ENCODE data around the gene AGAP9.
"Not testable (repeated sequence)": the region's sequence is repeated elsewhere in the genome, so short reads cannot be mapped to it uniquely, and the experiment has no call there.

The AGAP9 gene
- total RNA-seq: 4.3 to 7.9 (median 5.4) reads per million in 3 donors

DNA sequence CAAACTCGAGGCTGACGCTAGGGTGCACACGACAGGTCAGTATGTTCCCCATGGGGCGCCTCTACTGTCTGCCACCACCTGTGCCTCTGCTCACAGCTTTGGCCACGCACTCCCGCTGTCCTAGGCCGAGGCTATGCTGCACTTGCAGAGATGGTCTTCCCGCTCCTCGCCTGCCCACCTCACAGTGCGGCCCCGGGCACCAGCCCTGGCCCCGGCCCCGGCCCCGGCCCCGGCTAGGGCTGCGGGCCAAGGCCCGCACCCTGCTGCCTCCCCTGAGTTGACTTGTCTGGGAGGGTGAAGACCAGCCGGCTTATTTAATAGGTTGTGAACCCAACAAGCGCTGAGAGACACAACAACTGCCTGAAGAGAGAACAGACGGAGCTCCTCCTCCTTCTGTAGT lies at the start of gene AGAP9:
Gene AGAP9, minus strand, starts transcription at position 164 of the 400 bp plus-strand sequence. Its CDS starts 112 bp downstream, at position 52.
- not testable (repeated sequence) for H3K9me3 ChIP-seq (ENCODE audit: control insufficient read depth, low read length); DNase-seq; H3K27me3 ChIP-seq (replicated peaks; ENCODE audit: control insufficient read depth, insufficient read depth, low read length, poor library complexity, severe bottlenecking); H3K4me3 ChIP-seq (ENCODE audit: insufficient read depth, low read depth, low read length, poor library complexity, severe bottlenecking); H3K4me1 ChIP-seq (ENCODE audit: control insufficient read depth, insufficient read depth, low read length, poor library complexity, severe bottlenecking); H3K27ac ChIP-seq (ENCODE audit: insufficient read depth, low read length, poor library complexity, severe bottlenecking); H3K36me3 ChIP-seq (ENCODE audit: control insufficient read depth, insufficient read depth, low read length)

DNA sequence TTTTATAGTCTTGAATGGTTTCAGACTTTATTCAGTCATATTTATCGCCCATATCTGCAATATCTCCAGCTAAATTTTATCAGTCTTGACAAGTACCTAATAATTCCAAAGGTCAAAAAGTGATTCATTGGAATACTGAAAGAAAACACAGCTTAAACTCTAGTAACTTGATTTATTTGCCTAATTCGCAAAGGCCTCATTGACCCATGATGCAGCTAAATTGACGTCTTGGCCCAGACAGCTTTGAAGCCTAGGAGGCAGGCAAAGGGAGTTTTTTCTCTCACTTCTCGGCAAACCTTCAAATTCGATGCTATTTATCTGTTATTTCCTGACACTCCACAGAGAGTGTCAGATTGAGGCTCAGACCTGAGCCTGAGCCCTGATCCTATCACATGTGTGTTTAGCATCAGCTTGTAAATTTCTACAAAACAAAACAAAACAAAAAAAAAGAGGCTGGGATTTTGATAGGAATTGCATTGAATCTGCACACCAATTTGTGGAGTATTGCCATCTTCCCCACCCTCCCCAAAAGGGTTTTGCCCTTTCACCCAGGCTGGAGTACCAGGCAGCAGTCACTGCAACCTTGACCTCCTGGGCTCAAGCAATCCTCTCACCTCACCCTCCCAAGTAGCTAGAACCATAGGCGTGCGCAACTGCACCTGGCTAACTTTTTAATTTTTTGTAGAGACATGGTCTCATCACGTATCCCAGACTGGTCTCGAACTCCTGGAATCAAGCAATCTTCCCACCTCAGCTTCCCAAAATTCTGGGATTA lies 47.9 kb upstream of the AGAP9 start:
- H3K27ac ChIP-seq (ENCODE audit: insufficient read depth, low read length, poor library complexity, severe bottlenecking); H3K27me3 ChIP-seq (replicated peaks; ENCODE audit: control insufficient read depth, insufficient read depth, low read length, poor library complexity, severe bottlenecking); H3K36me3 ChIP-seq (ENCODE audit: control insufficient read depth, insufficient read depth, low read length); H3K9me3 ChIP-seq (ENCODE audit: control insufficient read depth, low read length); DNase-seq; H3K4me3 ChIP-seq (ENCODE audit: insufficient read depth, low read depth, low read length, poor library complexity, severe bottlenecking); H3K4me1 ChIP-seq (ENCODE audit: control insufficient read depth, insufficient read depth, low read length, poor library complexity, severe bottlenecking): not testable (repeated sequence)

DNA sequence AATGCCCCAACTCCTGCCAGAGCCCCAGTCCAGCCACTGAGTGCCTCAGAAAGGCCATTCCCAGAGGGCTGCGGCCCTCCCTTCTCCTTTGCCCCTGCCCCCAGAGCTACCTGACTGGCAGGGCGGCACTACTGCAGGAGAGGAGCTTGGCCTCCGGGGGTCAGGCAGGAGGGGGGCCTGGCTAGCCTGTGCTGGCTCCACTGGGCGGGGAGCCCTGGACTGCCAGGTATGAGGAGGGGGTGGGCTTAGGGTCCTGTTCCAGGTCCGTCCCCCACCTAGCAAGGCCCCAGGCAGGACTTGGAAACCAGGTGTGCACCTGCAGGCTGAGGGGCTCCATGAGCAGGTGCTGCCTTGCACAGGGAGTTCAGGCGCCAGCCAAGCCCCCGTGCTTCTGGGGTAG lies 43.3 kb upstream of the AGAP9 start:
- not testable (repeated sequence) for H3K9me3 ChIP-seq (ENCODE audit: control insufficient read depth, low read length); H3K27ac ChIP-seq (ENCODE audit: insufficient read depth, low read length, poor library complexity, severe bottlenecking); DNase-seq; H3K4me1 ChIP-seq (ENCODE audit: control insufficient read depth, insufficient read depth, low read length, poor library complexity, severe bottlenecking); H3K27me3 ChIP-seq (replicated peaks; ENCODE audit: control insufficient read depth, insufficient read depth, low read length, poor library complexity, severe bottlenecking); H3K4me3 ChIP-seq (ENCODE audit: insufficient read depth, low read depth, low read length, poor library complexity, severe bottlenecking); H3K36me3 ChIP-seq (ENCODE audit: control insufficient read depth, insufficient read depth, low read length)

DNA sequence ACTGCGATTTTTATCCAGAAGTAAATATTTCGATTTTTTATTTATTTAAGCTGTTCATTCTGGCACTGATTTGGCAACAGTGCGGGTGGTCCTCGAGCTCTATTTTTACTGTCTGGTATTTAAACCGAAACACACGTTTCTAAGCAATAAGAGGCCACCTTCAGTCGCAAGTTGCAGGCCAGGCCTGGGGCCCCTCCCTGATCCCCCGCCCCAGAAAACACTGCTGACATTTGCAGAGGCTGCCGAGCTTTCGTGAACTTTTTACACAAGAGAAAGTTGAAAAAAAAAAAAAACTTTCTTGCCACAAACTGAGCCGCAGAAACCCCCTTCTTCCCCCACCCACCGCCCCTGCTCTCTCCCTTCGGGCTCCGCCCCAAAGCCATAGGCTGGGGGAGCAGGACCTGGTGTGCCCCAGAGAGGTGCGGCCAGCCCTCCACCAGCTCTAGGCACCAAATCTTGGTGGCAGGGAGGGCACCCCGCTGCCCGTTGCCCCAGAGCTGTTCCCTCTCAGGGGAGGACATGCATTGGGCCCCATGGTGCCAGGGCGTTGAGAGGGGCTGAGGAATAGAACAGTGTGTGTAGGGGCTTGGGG lies 42.8 kb upstream of the AGAP9 start:
- DNase-seq; H3K27me3 ChIP-seq (replicated peaks; ENCODE audit: control insufficient read depth, insufficient read depth, low read length, poor library complexity, severe bottlenecking); H3K9me3 ChIP-seq (ENCODE audit: control insufficient read depth, low read length); H3K36me3 ChIP-seq (ENCODE audit: control insufficient read depth, insufficient read depth, low read length); H3K4me1 ChIP-seq (ENCODE audit: control insufficient read depth, insufficient read depth, low read length, poor library complexity, severe bottlenecking); H3K27ac ChIP-seq (ENCODE audit: insufficient read depth, low read length, poor library complexity, severe bottlenecking); H3K4me3 ChIP-seq (ENCODE audit: insufficient read depth, low read depth, low read length, poor library complexity, severe bottlenecking): not testable (repeated sequence)

DNA sequence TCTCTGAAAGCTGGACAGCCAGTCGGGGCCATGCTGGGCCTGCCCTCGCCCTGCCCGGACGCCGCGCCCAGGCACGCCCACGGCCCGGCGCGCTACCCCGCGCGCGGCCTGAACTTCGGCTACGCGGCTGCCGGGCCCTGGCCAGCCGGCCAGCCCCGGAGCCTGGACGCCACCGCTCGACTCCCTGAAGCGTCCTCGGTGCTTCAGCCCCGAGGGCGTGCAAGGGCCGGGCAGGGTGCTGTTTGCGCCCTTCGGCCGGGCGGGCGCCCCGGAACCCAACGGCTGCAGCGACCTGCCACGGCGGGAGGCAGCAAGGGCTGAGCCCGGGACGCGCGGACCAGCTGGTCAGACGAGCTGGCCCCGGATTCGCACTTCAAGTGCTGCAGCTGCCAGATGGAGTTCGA lies 42.1 kb upstream of the AGAP9 start:
- H3K27ac ChIP-seq (ENCODE audit: insufficient read depth, low read length, poor library complexity, severe bottlenecking); H3K27me3 ChIP-seq (replicated peaks; ENCODE audit: control insufficient read depth, insufficient read depth, low read length, poor library complexity, severe bottlenecking); H3K9me3 ChIP-seq (ENCODE audit: control insufficient read depth, low read length); H3K36me3 ChIP-seq (ENCODE audit: control insufficient read depth, insufficient read depth, low read length); H3K4me1 ChIP-seq (ENCODE audit: control insufficient read depth, insufficient read depth, low read length, poor library complexity, severe bottlenecking); H3K4me3 ChIP-seq (ENCODE audit: insufficient read depth, low read depth, low read length, poor library complexity, severe bottlenecking); DNase-seq: not testable (repeated sequence)

DNA sequence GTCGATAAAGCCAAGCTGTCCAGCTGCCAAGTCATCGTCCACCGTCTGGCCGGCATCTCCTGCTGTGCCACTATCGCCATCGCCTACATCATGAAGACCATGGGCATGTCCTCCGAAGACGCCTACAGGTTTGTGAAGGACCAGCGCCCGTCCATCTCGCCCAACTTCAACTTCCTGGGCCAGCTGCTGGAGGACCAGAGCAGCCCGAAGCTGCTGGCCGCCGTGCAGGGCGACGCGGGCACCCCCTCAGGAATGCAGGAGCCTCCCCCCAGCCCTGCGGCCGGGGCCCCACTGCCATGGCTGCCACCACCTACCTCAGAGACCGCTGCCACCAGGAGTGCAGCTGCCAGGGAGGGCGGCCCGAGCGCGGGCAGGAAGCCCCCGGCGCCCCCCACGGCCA lies 41.5 kb upstream of the AGAP9 start:
- not testable (repeated sequence) for H3K4me1 ChIP-seq (ENCODE audit: control insufficient read depth, insufficient read depth, low read length, poor library complexity, severe bottlenecking); H3K27me3 ChIP-seq (replicated peaks; ENCODE audit: control insufficient read depth, insufficient read depth, low read length, poor library complexity, severe bottlenecking); H3K9me3 ChIP-seq (ENCODE audit: control insufficient read depth, low read length); H3K36me3 ChIP-seq (ENCODE audit: control insufficient read depth, insufficient read depth, low read length); DNase-seq; H3K27ac ChIP-seq (ENCODE audit: insufficient read depth, low read length, poor library complexity, severe bottlenecking); H3K4me3 ChIP-seq (ENCODE audit: insufficient read depth, low read depth, low read length, poor library complexity, severe bottlenecking)

DNA sequence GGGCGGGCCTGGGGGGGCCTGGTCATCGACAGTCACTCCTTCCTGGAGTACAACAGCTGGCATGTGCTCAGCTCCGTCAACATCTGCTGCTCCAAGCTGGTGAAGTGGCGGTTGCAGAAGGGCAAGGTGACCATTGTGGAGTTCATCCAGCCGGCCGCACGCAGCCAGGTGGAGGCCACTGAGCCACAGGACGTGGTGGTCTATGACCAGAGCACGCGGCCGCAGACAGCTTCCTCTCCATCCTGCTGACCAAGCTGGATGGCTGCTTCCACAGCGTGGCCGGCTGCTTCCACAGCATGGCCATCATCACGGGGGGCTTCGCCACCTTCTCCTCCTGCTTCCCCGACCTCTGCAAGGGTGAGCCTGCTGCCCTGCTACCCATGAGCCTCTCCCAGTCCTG lies 40.9 kb upstream of the AGAP9 start:
- H3K27me3 ChIP-seq (replicated peaks; ENCODE audit: control insufficient read depth, insufficient read depth, low read length, poor library complexity, severe bottlenecking); DNase-seq; H3K36me3 ChIP-seq (ENCODE audit: control insufficient read depth, insufficient read depth, low read length); H3K9me3 ChIP-seq (ENCODE audit: control insufficient read depth, low read length); H3K4me1 ChIP-seq (ENCODE audit: control insufficient read depth, insufficient read depth, low read length, poor library complexity, severe bottlenecking); H3K4me3 ChIP-seq (ENCODE audit: insufficient read depth, low read depth, low read length, poor library complexity, severe bottlenecking); H3K27ac ChIP-seq (ENCODE audit: insufficient read depth, low read length, poor library complexity, severe bottlenecking): not testable (repeated sequence)

DNA sequence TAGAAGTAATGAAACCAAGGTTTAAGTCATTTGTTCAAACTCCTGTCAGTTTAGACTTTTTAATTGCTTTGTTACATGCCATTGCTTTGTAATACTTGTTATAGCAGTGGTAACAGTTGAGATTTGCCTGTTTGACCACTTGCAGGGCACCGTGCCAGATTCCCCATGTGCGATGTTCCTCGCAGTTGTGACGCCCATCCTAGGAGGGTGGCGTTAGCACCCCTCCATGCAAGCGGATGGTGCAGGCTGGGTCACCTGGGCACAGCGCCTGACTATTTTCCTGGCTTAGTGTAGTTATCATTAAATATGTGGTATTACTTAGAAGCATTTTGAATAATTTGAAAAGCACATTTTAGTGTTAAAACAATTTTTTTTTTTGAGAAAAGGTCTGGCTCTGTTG lies 37.0 kb upstream of the AGAP9 start:
- H3K27me3 ChIP-seq (replicated peaks; ENCODE audit: control insufficient read depth, insufficient read depth, low read length, poor library complexity, severe bottlenecking); H3K36me3 ChIP-seq (ENCODE audit: control insufficient read depth, insufficient read depth, low read length); H3K9me3 ChIP-seq (ENCODE audit: control insufficient read depth, low read length); H3K27ac ChIP-seq (ENCODE audit: insufficient read depth, low read length, poor library complexity, severe bottlenecking); H3K4me1 ChIP-seq (ENCODE audit: control insufficient read depth, insufficient read depth, low read length, poor library complexity, severe bottlenecking); DNase-seq; H3K4me3 ChIP-seq (ENCODE audit: insufficient read depth, low read depth, low read length, poor library complexity, severe bottlenecking): not testable (repeated sequence)

DNA sequence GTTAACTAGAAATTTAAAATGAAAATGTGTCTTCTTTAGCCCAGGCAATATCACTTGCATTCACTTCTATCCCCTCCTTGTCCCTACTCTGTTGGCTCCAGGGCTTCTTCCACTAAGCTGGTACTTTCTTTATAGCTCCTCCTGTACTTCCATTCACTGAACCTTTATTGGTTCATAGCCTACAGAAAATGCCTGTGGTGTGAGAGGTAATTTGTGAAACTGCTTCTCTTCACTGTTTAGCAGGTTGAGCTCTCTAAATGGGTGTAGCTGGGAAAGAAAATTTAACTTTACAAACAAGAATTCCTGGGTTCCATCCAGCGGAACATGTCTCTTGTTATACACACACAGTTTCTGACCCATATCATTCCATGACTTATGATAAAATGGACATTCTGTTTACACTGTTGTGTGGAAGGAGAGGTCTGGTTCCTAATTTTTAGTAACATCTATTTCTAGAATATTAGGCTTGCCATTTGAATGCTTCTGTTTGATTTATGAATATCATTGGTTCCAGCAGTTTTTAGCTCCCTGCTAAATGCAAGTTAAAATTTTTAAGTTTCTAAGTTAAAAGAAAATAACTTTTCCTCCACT lies 36.4 kb upstream of the AGAP9 start:
- H3K4me1 ChIP-seq (ENCODE audit: control insufficient read depth, insufficient read depth, low read length, poor library complexity, severe bottlenecking); H3K36me3 ChIP-seq (ENCODE audit: control insufficient read depth, insufficient read depth, low read length); DNase-seq; H3K27me3 ChIP-seq (replicated peaks; ENCODE audit: control insufficient read depth, insufficient read depth, low read length, poor library complexity, severe bottlenecking); H3K9me3 ChIP-seq (ENCODE audit: control insufficient read depth, low read length); H3K4me3 ChIP-seq (ENCODE audit: insufficient read depth, low read depth, low read length, poor library complexity, severe bottlenecking); H3K27ac ChIP-seq (ENCODE audit: insufficient read depth, low read length, poor library complexity, severe bottlenecking): not testable (repeated sequence)

DNA sequence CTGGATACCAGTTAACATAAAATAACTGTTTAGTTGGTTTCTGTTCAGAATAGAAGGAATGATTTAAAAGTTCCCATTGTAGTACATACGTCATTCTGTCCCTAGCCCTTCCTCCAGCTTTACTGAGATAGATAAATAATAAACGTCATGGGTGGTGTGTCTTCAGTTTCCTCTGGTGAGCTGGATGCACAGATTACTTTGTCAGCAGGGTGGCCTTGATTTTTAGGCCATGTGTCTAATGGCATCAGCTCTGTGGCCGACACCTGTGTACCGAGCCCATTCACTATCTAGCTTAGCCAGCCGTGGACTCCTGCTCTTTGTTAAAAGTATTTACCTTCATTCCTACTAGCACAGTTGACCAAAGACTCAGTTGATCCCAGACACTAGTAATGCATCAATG lies 34.7 kb upstream of the AGAP9 start:
- H3K4me1 ChIP-seq (ENCODE audit: control insufficient read depth, insufficient read depth, low read length, poor library complexity, severe bottlenecking); H3K27me3 ChIP-seq (replicated peaks; ENCODE audit: control insufficient read depth, insufficient read depth, low read length, poor library complexity, severe bottlenecking); H3K9me3 ChIP-seq (ENCODE audit: control insufficient read depth, low read length); H3K4me3 ChIP-seq (ENCODE audit: insufficient read depth, low read depth, low read length, poor library complexity, severe bottlenecking); H3K27ac ChIP-seq (ENCODE audit: insufficient read depth, low read length, poor library complexity, severe bottlenecking); H3K36me3 ChIP-seq (ENCODE audit: control insufficient read depth, insufficient read depth, low read length); DNase-seq: not testable (repeated sequence)

Measured in effector memory CD4-positive, alpha-beta T cell (primary cell).